Epithelial cell of proximal tubule (primary cell): Measurements from ENCODE around the gene PATJ. TPM values are rescaled to one million over a fixed set of nuclear protein-coding genes. Genes with fewer than 3 reads are reported as not detected.
"Not testable (repeated sequence)": the region's sequence is repeated elsewhere in the genome, so short reads cannot be mapped to it uniquely, and the experiment has no call there.

Source experiments
- DNase-seq: peaks from one replicate; pipeline ENCODE4 v3.0.0-alpha.2; 2011; ENCODE audit warnings: low read depth
- H3K4me3 ChIP-seq: 2 replicates; pipeline ENCODE4 v1.5.1; 2011; ENCODE audit warnings: low read depth, mild to moderate bottlenecking, low read length
- total RNA-seq: library from RNA; depleted of rRNA; stranded (reverse); fragments of >200 nt; gene quantifications from 2 replicates; pipeline ENCODE4 v1.2.3, GENCODE V29; 2015
- TF ChIP-seq, protein P1 (sequence below): conservative IDR thresholded peaks from 2 replicates; pipeline ENCODE4 v1.5.1; 2012; ENCODE audit warnings: low read depth, mild to moderate bottlenecking, low read length

Gene PATJ
- total RNA-seq, 1 donor from 2014 or later = 42.1 TPM

DNA sequence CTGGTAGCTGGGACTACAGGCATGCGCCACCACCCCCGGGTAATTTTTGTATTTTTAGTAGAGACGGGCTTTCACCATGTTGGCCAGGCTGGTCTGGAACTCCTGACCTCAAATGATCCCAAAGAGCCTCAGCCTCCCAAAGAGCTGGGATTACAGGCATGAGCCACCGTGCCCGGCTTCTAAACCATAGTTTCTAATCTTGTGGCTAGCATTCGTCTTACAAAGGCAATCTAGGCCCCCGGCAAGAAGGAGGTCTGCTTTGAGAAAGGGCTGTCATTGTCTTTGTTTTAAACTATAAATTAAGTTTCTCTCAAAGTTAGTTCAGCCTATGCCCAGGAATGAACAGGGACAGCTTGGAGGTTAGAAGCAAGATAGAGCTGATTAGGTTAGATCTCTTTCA lies 442.1 kb downstream of the PATJ start:
- no peak overlapping the region for H3K4me3 ChIP-seq
- DNase-seq = no peak
- TF ChIP-seq, protein P1, sequence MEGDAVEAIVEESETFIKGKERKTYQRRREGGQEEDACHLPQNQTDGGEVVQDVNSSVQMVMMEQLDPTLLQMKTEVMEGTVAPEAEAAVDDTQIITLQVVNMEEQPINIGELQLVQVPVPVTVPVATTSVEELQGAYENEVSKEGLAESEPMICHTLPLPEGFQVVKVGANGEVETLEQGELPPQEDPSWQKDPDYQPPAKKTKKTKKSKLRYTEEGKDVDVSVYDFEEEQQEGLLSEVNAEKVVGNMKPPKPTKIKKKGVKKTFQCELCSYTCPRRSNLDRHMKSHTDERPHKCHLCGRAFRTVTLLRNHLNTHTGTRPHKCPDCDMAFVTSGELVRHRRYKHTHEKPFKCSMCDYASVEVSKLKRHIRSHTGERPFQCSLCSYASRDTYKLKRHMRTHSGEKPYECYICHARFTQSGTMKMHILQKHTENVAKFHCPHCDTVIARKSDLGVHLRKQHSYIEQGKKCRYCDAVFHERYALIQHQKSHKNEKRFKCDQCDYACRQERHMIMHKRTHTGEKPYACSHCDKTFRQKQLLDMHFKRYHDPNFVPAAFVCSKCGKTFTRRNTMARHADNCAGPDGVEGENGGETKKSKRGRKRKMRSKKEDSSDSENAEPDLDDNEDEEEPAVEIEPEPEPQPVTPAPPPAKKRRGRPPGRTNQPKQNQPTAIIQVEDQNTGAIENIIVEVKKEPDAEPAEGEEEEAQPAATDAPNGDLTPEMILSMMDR = no peak

DNA sequence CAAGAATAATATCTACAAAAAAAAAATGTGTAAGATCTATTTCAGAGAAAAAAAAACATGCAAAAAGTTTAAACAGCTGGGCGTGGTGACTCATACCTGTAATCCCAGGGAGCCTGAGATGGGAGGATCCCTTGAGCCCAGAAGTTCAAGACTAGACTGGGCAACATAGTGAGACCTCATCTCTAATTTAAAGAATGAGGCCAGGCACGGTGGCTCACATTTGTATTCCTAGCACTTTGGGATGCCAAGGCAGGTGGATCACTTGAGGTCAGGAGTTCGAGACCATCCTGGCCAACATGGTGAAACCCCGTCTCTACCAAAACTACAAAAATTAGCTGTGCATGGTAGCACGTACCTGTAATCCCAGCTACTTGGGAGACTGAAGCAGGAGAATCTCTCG lies 443.0 kb downstream of the PATJ start:
- H3K4me3 ChIP-seq, DNase-seq: not testable (repeated sequence)

GRCh38 chr1:62185677-62186076 lies 443.4 kb downstream of the PATJ start:
- DNase-seq = no peak
- no peak overlapping the region for H3K4me3 ChIP-seq
- TF ChIP-seq, protein P1 = no peak

GRCh38 chr1:62187548-62187947 lies 445.3 kb downstream of the PATJ start:
- DNase-seq = no peak
- TF ChIP-seq, protein P1 = no peak
- no peak overlapping the region for H3K4me3 ChIP-seq

GRCh38 chr1:62188111-62188510 lies 445.8 kb downstream of the PATJ start:
- no peak overlapping the region for H3K4me3 ChIP-seq
- DNase-seq = no peak
- TF ChIP-seq, protein P1 = no peak

GRCh38 chr1:62194651-62195544 lies 452.6 kb downstream of the PATJ start, which contains the start of gene L1TD1:
L1TD1 (plus strand) TSS chr1:62194849; CDS start chr1:62206629, 11,780 bp downstream.
- TF ChIP-seq, protein P1 = no peak
- H3K4me3 ChIP-seq = no peak within 1 kb of the TSS
- no peak for DNase-seq

GRCh38 chr1:62196086-62196690 lies 453.9 kb downstream of the PATJ start:
- DNase-seq = no peak
- TF ChIP-seq, protein P1 = no peak

More at GRCh38 chr1:62196086-62196690, 453.9 kb downstream of the PATJ start:
- H3K4me3 ChIP-seq = no peak overlapping the region
